ENCODE measurements around the gene SUMF1.

- TF ChIP-seq ELK1 (IDR thresholded peaks at IDR 0.05; ENCODE audit: borderline replicate concordance, low read depth, low read length) (no peak), BHLHE40 (IDR thresholded peaks at IDR 0.05; ENCODE audit: low read depth, low read length) (no peak)
These were observed 68.7 kb downstream of the SUMF1 start for GRCh38 chr3:4398120-4398940.
